Breast epithelium (tissue), 4 donors: ENCODE data around the gene ATXN1. TPM values are rescaled to one million over a fixed set of nuclear protein-coding genes. Genes with fewer than 3 reads are reported as not detected.

Experiments used
- DNase-seq, 2 donors: peaks; one replicate each; pipeline ENCODE4 v3.0.0-alpha.2; 2019; ENCODE audit warnings: low spot score in 2 of 2
- H3K27ac ChIP-seq, 2 donors: fragments of 200-600 bp; sonication (generic) in 1 of 2; one replicate each; pipeline ENCODE4 v1.5.1; 2016 to 2019; ENCODE audit warnings: mild to moderate bottlenecking in 1 of 2
- H3K27me3 ChIP-seq, 2 donors: fragments of 200-600 bp; sonication (generic) in 1 of 2; one replicate each; pipeline versions ENCODE4 v1.5.1 to v1.6.0; 2017 to 2019; ENCODE audit warnings: control low read depth in 1 of 2, mild to moderate bottlenecking in 1 of 2
- H3K36me3 ChIP-seq: fragments of 200-600 bp; one replicate; pipeline ENCODE4 v1.5.1; 2019
- H3K4me1 ChIP-seq, 2 donors: fragments of 200-600 bp; sonication (generic); one replicate each; pipeline ENCODE4 v1.5.1; 2016 to 2019; ENCODE audit warnings: control low read depth in 1 of 2
- H3K4me3 ChIP-seq, 3 donors: fragments of 200-600 bp; sonication (generic); 1 replicate in 2 of 3; 2 replicates in 1 of 3; pipeline ENCODE4 v1.5.1; 2016 to 2019; ENCODE audit warnings: mild to moderate bottlenecking in 3 of 3, moderate library complexity in 2 of 3
- H3K9me3 ChIP-seq, 2 donors: fragments of 200-600 bp; sonication (generic) in 1 of 2; one replicate each; pipeline ENCODE4 v1.5.1; 2016 to 2019; ENCODE audit warnings: control low read depth in 1 of 2
- CTCF ChIP-seq, 3 donors: fragments of 450-650 bp; IDR thresholded peaks; one replicate each; pipeline ENCODE4 v1.5.1; 2016 to 2017; ENCODE audit warnings: antibody characterized with exemption in 3 of 3, mild to moderate bottlenecking in 3 of 3, moderate library complexity in 3 of 3
- POLR2A ChIP-seq: fragments of 450-650 bp; IDR thresholded peaks from one replicate; pipeline ENCODE4 v1.6.1; 2016; ENCODE audit warnings: antibody characterized with exemption, mild to moderate bottlenecking, moderate library complexity
- POLR2AphosphoS5 ChIP-seq, 3 donors: sonication (generic); formaldehyde crosslinking; IDR thresholded peaks; one replicate each; pipeline ENCODE4 v1.6.1; 2017; ENCODE audit warnings: antibody characterized with exemption in 3 of 3
- intact Hi-C: fragments of 100-400 bp; cut with DNase I; formaldehyde crosslinking; loops from one replicate; pipeline ENCODE4 v1.15.1; 2023; ENCODE audit warnings: low total_unique reads
- total RNA-seq, 3 donors: library from RNA; depleted of rRNA; stranded (reverse); fragments of >200 nt; gene quantifications; one replicate each; pipeline ENCODE4 v1.1.0, GENCODE V29; 2016

The ATXN1 gene
- total RNA-seq, 3 donors from 2014 or later: 26.7 to 63.2 (median 37.4) TPM

GRCh38 chr6:16567071-16567470, 194.2 kb downstream of the ATXN1 start:
- intact Hi-C loops: no loop called here
- no peaks in the 10 kb centered on the region for H3K4me1 ChIP-seq
- no peaks in the 10 kb centered on the region for H3K9me3 ChIP-seq
- H3K36me3 ChIP-seq: no peaks in the 10 kb centered on the region
- TF ChIP-seq CTCF (IDR thresholded peaks at IDR 0.05): no peak
- TF ChIP-seq POLR2AphosphoS5 (IDR thresholded peaks at IDR 0.05): no peak
- H3K4me3 ChIP-seq: no peak overlapping the region
- no peak for DNase-seq
- no peak overlapping the region for H3K27ac ChIP-seq
- no peaks in the 10 kb centered on the region for H3K27me3 ChIP-seq

- no peak for DNase-seq
- Histone ChIP-seq H3K4me1 (no peaks in the 10 kb centered on the region), H3K27me3 (no peaks in the 10 kb centered on the region), H3K36me3 (no peaks in the 10 kb centered on the region), H3K9me3 (no peaks in the 10 kb centered on the region), H3K27ac (no peak overlapping the region), H3K4me3 (no peak overlapping the region)
- TF ChIP-seq CTCF (IDR thresholded peaks at IDR 0.05) (no peak), POLR2AphosphoS5 (IDR thresholded peaks at IDR 0.05) (no peak), POLR2A (no peak)
- intact Hi-C loops: no loop called here
These were observed 196.8 kb downstream of the ATXN1 start for GRCh38 chr6:16564436-16564835.

GRCh38 chr6:16563628-16564240, 197.5 kb downstream of the ATXN1 start:
- no peaks in the 10 kb centered on the region for H3K9me3 ChIP-seq
- intact Hi-C loops: loop anchor here (2.0 kb wide), 1 partner anchor 43 kb away; no protein-coding TSS in a partner anchor
- H3K36me3 ChIP-seq: no peaks in the 10 kb centered on the region
- DNase-seq: no peak
- H3K27me3 ChIP-seq: no peaks in the 10 kb centered on the region
- no peak overlapping the region for H3K4me3 ChIP-seq
- no peaks in the 10 kb centered on the region for H3K4me1 ChIP-seq
- no peak overlapping the region for H3K27ac ChIP-seq
- TF ChIP-seq POLR2AphosphoS5 (IDR thresholded peaks at IDR 0.05): no peak
- TF ChIP-seq CTCF (IDR thresholded peaks at IDR 0.05): no peak
- TF ChIP-seq POLR2A: no peak

- Histone ChIP-seq H3K9me3 (no peaks in the 10 kb centered on the region), H3K36me3 (no peaks in the 10 kb centered on the region), H3K4me3 (no peak overlapping the region), H3K4me1 (no peaks in the 10 kb centered on the region), H3K27me3 (no peaks in the 10 kb centered on the region), H3K27ac (no peak overlapping the region)
- intact Hi-C loops: loop anchor here (2.0 kb wide), 1 partner anchor 42 kb away; no protein-coding TSS in a partner anchor
- no peak for TF ChIP-seq POLR2A
- no peak for TF ChIP-seq CTCF (IDR thresholded peaks at IDR 0.05)
- TF ChIP-seq POLR2AphosphoS5 (IDR thresholded peaks at IDR 0.05): no peak
- no peak for DNase-seq
These were observed 198.8 kb downstream of the ATXN1 start for GRCh38 chr6:16562498-16562897.

GRCh38 chr6:16559071-16559470, 202.2 kb downstream of the ATXN1 start:
- H3K27me3 ChIP-seq: no peaks in the 10 kb centered on the region
- H3K27ac ChIP-seq: no peak overlapping the region
- no peaks in the 10 kb centered on the region for H3K9me3 ChIP-seq
- TF ChIP-seq CTCF (IDR thresholded peaks at IDR 0.05): no peak
- no peak for TF ChIP-seq POLR2AphosphoS5 (IDR thresholded peaks at IDR 0.05)
- TF ChIP-seq POLR2A: no peak
- H3K4me1 ChIP-seq: no peaks in the 10 kb centered on the region
- H3K36me3 ChIP-seq: no peaks in the 10 kb centered on the region
- no peak overlapping the region for H3K4me3 ChIP-seq
- DNase-seq: no peak
- intact Hi-C loops: no loop called here
